Heart left ventricle (tissue), 16 donors: ENCODE results near the gene ZNF579. TPM values are rescaled to one million over a fixed set of nuclear protein-coding genes. Genes with fewer than 3 reads are reported as not detected.

Experiments used
- ATAC-seq, 4 donors: fragments of 200-7000 bp; cut with Tn5 transposase; one replicate each; pipeline ENCODE4 v1.9.1; 2020 to 2022; ENCODE audit warnings: moderate library complexity in 4 of 4, mild to moderate bottlenecking in 3 of 4, moderate number of reproducible peaks in 1 of 4
- DNase-seq, 5 donors: peaks; one replicate each; pipeline ENCODE4 v3.0.0-alpha.2; 2020
- H3K27ac ChIP-seq, 12 donors: fragments of 200-600 bp; sonication (generic) in 4 of 12; one replicate each; pipeline versions ENCODE4 v1.5.0 to v1.8.0; 2016 to 2022; ENCODE audit warnings: mild to moderate bottlenecking in 2 of 12
- H3K27me3 ChIP-seq, 9 donors: fragments of 200-600 bp; sonication (generic) in 2 of 9; one replicate each; pipeline versions ENCODE4 v1.5.1 to v1.8.0; 2016 to 2022; ENCODE audit warnings: mild to moderate bottlenecking in 3 of 9
- H3K36me3 ChIP-seq, 9 donors: fragments of 200-600 bp; sonication (generic) in 2 of 9; one replicate each; pipeline versions ENCODE4 v1.5.0 to v1.8.0; 2018 to 2022; ENCODE audit warnings: mild to moderate bottlenecking in 2 of 9
- H3K4me1 ChIP-seq, 12 donors: fragments of 200-600 bp; sonication (generic) in 4 of 12; one replicate each; pipeline versions ENCODE4 v1.5.0 to v1.8.0; 2016 to 2022; ENCODE audit warnings: mild to moderate bottlenecking in 3 of 12
- H3K4me3 ChIP-seq, 12 donors: fragments of 200-600 bp; sonication (generic) in 4 of 12; one replicate each; pipeline versions ENCODE4 v1.5.0 to v1.8.0; 2017 to 2022; ENCODE audit warnings: mild to moderate bottlenecking in 9 of 12, moderate library complexity in 4 of 12
- H3K9me3 ChIP-seq, 12 donors: fragments of 200-600 bp; sonication (generic) in 4 of 12; one replicate each; pipeline versions ENCODE4 v1.5.0 to v1.8.0; 2016 to 2022; ENCODE audit warnings: mild to moderate bottlenecking in 1 of 12
- CTCF ChIP-seq, 12 donors: fragments of 200-600 bp; sonication (generic) in 4 of 12; IDR thresholded peaks; one replicate each; pipeline versions ENCODE4 v1.5.0 to v1.8.0; 2018 to 2022; ENCODE audit warnings: antibody characterized with exemption in 12 of 12, mild to moderate bottlenecking in 5 of 12
- POLR2A ChIP-seq, 2 donors: fragments of 450-650 bp; IDR thresholded peaks; one replicate each; pipeline ENCODE4 v1.6.1; 2017; ENCODE audit warnings: antibody characterized with exemption in 2 of 2, mild to moderate bottlenecking in 2 of 2, moderate library complexity in 2 of 2
- WGBS, 4 donors: extraction: QIAGEN DNeasy Blood & Tissue Kit in 2 of 4; methylation state at CpG; one replicate each; pipeline versions ENCODE4 v1.1.5 to v1.1.7; 2013 to 2018; 5-methylcytosine and 5-hydroxymethylcytosine counted together
- intact Hi-C, 10 donors: fragments of 100-400 bp; cut with DNase I; formaldehyde crosslinking; loops; one replicate each; pipeline versions ENCODE4 v1.11.1 to v1.14.2; 2022
- polyA plus RNA-seq, 2 donors: library from polyadenylated mRNA; stranded (reverse); fragments of 200-250 nt; gene quantifications; one replicate each; pipeline ENCODE4 v1.2.3, GENCODE V29; 2013
- total RNA-seq, 9 donors: library from RNA; depleted of rRNA in 2 of 9; stranded (reverse); fragments of >200 nt in 2 of 9; fragmentation: NEBNext Ultra II Directional in 3 of 9; extraction: Animal tissue kit (Norgen Biotek cat#: 25700) in 3 of 9; gene quantifications; one replicate each; pipeline versions ENCODE4 v1.1.0 to v1.2.4, GENCODE V29; 2016 to 2023
- donor health status: ischemic (EF 13 %, LVEDD 7.1; RV severe dilation, severe dysfunction).
- donor health status: healthy with polysubstance abuse.
- donor health status: DM: no; HTN: yes; CAD: no.
- donor health status: DM: no; HTN: no; CAD: no.
- donor health status: ischemic (EF 25% LVEDD 6.9; RV normal size, moderate dysfunction).
- donor health status: ischemic (EF 25% LVEDD 5.7; RV mildly dilated, moderate dysfunction).
- donor health status: healthy.
- donor health status: DM: yes; HTN: yes; CAD: no.
- donor health status: ischemic (EF 35%, LVEDD 5.7; RV mildly dilated, moderate dysfunction).
- donor health status: nonischemic (EF 11% LVEDD 7.7; RV severe dilation, severe dysfunction).
- donor health status: DM: yes; HTN: yes; CAD: no.
- donor health status: PGD.
- donor health status: ischemic (EF 29% LVEDD 5.4; RV normal size, mild dysfunction).
- donor health status: nonischemic (EF 23%, LVEDD 6.1; RV moderate dilation, normal function).

Gene ZNF579
- total and polyA plus RNA-seq, 11 donors = 5.4 to 13.9 (median 9.8) TPM

GRCh38 chr19:55594996-55595545 lies 14.4 kb upstream of the ZNF579 start:
- ATAC-seq = no peak

GRCh38 chr19:55593096-55593772 lies 12.6 kb upstream of the ZNF579 start:
- H3K4me1 ChIP-seq = no peaks in the 10 kb centered on the region
- no peaks in the 10 kb centered on the region for H3K27me3 ChIP-seq
- no peaks in the 10 kb centered on the region for H3K9me3 ChIP-seq
- TF ChIP-seq POLR2A (IDR thresholded peaks at IDR 0.05) = no peak
- no peak for TF ChIP-seq CTCF (IDR thresholded peaks at IDR 0.05)
- H3K36me3 ChIP-seq = peaks cover 0 to 52% (median 33%) of the 10 kb centered on the region in 9 donors
- intact Hi-C loops = loop anchor here in 1 of 10 donors (10.0 kb wide), 1 partner anchor 78 kb away; no protein-coding TSS in a partner anchor
- ATAC-seq = peak in 2 of 4 donors; percentile 27 to 31
- WGBS, 4 donors = 76 to 92% (median 81%) methylated on average over 16 to 68 of the region's 68 CpGs
- H3K27ac ChIP-seq = peak overlapping the region in 1 of 12 donors; percentile 51
- no peak for DNase-seq
- H3K4me3 ChIP-seq = peak overlapping the region in 1 of 12 donors; percentile 21

More at GRCh38 chr19:55594996-55595545, 14.4 kb upstream of the ZNF579 start:
- Histone ChIP-seq H3K36me3 (peaks cover 0 to 52% (median 33%) of the 10 kb centered on the region in 9 donors), H3K27me3 (no peaks in the 10 kb centered on the region), H3K27ac (peak overlapping the region in 2 of 12 donors; percentile 37 to 43), H3K4me3 (no peak overlapping the region), H3K9me3 (no peaks in the 10 kb centered on the region), H3K4me1 (peaks cover 0 to 6% (median 0%) of the 10 kb centered on the region in 12 donors)
- TF ChIP-seq POLR2A (IDR thresholded peaks at IDR 0.05) = no peak
- TF ChIP-seq CTCF (IDR thresholded peaks at IDR 0.05) = no peak
- 76 to 86% (median 81%) methylated on average over 4 of the region's 4 CpGs for WGBS, 4 donors
- no peak for DNase-seq
- intact Hi-C loops = loop anchor here in 4 of 10 donors (5.0 to 10.0 kb wide), 4 partner anchors 37 to 80 kb away; partner anchors contain the start of gene SBK3 (in 2 of the 4)

- intact Hi-C loops = loop anchor here in 1 of 10 donors (10.0 kb wide), 1 partner anchor 78 kb away; no protein-coding TSS in a partner anchor
- H3K9me3 ChIP-seq = no peaks in the 10 kb centered on the region
- peaks cover 0 to 51% (median 33%) of the 10 kb centered on the region in 9 donors for H3K36me3 ChIP-seq
- 83 to 92% (median 88%) methylated on average over 49 to 73 of the region's 73 CpGs for WGBS, 4 donors
- no peak for TF ChIP-seq POLR2A (IDR thresholded peaks at IDR 0.05)
- TF ChIP-seq CTCF (IDR thresholded peaks at IDR 0.05) = no peak
- no peaks in the 10 kb centered on the region for H3K27me3 ChIP-seq
- H3K27ac ChIP-seq = peak overlapping the region in 1 of 12 donors; percentile 51
- peaks cover 0 to 5% (median under 1%) of the 10 kb centered on the region in 12 donors for H3K4me1 ChIP-seq
- H3K4me3 ChIP-seq = peak overlapping the region in 1 of 12 donors; percentile 21
- no peak for DNase-seq
- ATAC-seq = peak in 2 of 4 donors; percentile 2 to 6
These were observed 11.9 kb upstream of the ZNF579 start for GRCh38 chr19:55592391-55593090.
